HL-60 (cell line): Measurements from ENCODE around the gene IL2RA.

Source experiments
- DNase-seq, 2 experiments: peaks; one replicate each; pipeline ENCODE4 v3.0.0-alpha.2; 2010 to 2020; ENCODE audit warnings: low read depth in 1 of 2, low spot score in 1 of 2
- H3K27ac ChIP-seq: fragments of 250-450 bp; sonication (Bioruptor Pico); replicated peaks from 2 replicates; pipeline ENCODE4 v1.5.1; 2020; ENCODE audit warnings: mild to moderate bottlenecking, moderate library complexity
- H3K27me3 ChIP-seq: fragments of 250-450 bp; sonication (Bioruptor Pico); 2 replicates; pipeline ENCODE4 v1.5.1; 2021; ENCODE audit warnings: mild to moderate bottlenecking, moderate library complexity; ENCODE audit not compliant: insufficient read depth, poor library complexity, severe bottlenecking
- H3K4me3 ChIP-seq: replicated peaks from 2 replicates; pipeline ENCODE4 v1.5.1; 2011; ENCODE audit warnings: mild to moderate bottlenecking, control low read depth, low read length; ENCODE audit not compliant: insufficient read depth
- GABPA ChIP-seq: IDR thresholded peaks from 2 replicates; pipeline ENCODE4 v1.6.1; 2012; ENCODE audit warnings: low read depth
- POLR2AphosphoS5 ChIP-seq: IDR thresholded peaks from 2 replicates; pipeline ENCODE4 v1.6.1; 2012; ENCODE audit warnings: low read depth
- REST ChIP-seq: IDR thresholded peaks from 2 replicates; pipeline ENCODE4 v1.6.1; 2012; ENCODE audit warnings: low read depth; ENCODE audit not compliant: insufficient replicate concordance
- SPI1 ChIP-seq: IDR thresholded peaks from 2 replicates; pipeline ENCODE4 v1.6.1; 2012; ENCODE audit warnings: low read depth, mild to moderate bottlenecking, borderline replicate concordance
- TF ChIP-seq, protein P1 (sequence below): IDR thresholded peaks from one replicate; pipeline ENCODE4 v1.5.1; 2011; ENCODE audit warnings: low read length, control low read depth, inconsistent platforms; ENCODE audit not compliant: insufficient read depth

The IL2RA gene

DNA sequence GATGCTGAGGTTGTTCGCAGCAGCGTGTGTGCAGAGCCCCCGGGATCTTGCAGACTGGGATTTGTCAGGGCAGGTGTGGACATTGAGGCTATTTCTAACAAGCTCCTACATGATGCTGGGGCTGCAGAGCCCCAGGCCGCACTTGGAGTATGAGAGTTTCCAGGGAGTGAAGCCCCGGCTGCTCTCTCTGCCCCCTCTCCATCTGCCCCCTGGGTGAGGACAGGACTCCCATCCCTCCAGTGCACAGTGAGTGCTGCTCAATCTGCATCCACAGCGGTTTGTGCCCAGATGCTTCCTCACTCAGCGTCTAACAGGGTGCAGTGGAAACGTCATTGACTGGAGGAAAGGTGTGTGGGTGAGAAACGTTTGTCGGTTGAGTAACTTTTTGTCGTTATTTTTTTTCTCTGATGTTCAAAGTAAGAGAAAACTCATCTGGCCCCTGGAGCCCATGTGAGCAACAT, 25.3 kb downstream of the IL2RA start:
- Histone ChIP-seq H3K27ac (no peak overlapping the region), H3K27me3 (no peaks in the 10 kb centered on the region), H3K4me3 (no peak overlapping the region)
- DNase-seq, result no peak
- TF ChIP-seq REST, result no peak
- no peak for TF ChIP-seq GABPA
- TF ChIP-seq POLR2AphosphoS5, result no peak
- no peak for TF ChIP-seq SPI1
- TF ChIP-seq, protein P1, sequence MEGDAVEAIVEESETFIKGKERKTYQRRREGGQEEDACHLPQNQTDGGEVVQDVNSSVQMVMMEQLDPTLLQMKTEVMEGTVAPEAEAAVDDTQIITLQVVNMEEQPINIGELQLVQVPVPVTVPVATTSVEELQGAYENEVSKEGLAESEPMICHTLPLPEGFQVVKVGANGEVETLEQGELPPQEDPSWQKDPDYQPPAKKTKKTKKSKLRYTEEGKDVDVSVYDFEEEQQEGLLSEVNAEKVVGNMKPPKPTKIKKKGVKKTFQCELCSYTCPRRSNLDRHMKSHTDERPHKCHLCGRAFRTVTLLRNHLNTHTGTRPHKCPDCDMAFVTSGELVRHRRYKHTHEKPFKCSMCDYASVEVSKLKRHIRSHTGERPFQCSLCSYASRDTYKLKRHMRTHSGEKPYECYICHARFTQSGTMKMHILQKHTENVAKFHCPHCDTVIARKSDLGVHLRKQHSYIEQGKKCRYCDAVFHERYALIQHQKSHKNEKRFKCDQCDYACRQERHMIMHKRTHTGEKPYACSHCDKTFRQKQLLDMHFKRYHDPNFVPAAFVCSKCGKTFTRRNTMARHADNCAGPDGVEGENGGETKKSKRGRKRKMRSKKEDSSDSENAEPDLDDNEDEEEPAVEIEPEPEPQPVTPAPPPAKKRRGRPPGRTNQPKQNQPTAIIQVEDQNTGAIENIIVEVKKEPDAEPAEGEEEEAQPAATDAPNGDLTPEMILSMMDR, result no peak

DNA sequence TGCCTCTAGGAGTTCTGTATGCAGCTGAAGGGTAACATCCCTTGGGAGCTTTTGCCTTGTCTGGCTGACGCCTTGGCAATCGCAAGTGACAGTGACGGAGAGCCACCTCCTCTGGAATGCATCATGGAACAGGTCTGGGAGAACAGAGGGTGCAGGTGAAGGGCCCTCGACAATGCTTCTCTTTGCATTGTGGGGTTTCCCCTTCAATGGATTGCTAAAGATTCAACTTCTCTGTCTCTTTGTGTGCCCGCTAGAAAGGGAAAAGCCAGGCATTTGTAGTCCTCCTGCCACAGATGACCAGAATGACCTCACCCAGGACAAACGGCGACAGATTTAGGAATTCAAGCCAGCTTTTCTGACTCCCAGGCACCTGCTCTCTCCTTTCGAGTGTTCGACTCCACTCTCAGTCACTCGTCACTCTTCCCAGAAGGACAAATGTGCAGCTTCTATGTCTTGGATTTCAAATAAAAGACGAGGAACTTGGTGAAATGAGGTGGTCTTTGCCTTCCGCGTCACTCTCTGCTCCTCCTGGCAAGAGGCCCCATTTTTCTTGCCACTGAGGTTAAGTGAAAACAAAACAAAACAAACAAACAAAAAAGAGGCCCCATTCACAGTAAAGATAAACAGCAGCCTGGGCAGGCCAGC, 26.1 kb downstream of the IL2RA start:
- TF ChIP-seq GABPA, result no peak
- TF ChIP-seq, protein P1, result no peak
- TF ChIP-seq POLR2AphosphoS5, result no peak
- no peak for TF ChIP-seq REST
- TF ChIP-seq SPI1, result no peak
- Histone ChIP-seq H3K27me3 (no peaks in the 10 kb centered on the region), H3K4me3 (no peak overlapping the region), H3K27ac (no peak overlapping the region)
- DNase-seq, result no peak

GRCh38 chr10:6035101-6035834, 26.9 kb downstream of the IL2RA start:
- Histone ChIP-seq H3K27me3 (no peaks in the 10 kb centered on the region), H3K27ac (no peak overlapping the region), H3K4me3 (no peak overlapping the region)
- TF ChIP-seq REST (no peak), GABPA (no peak), SPI1 (no peak), POLR2AphosphoS5 (no peak)
- TF ChIP-seq, protein P1, result no peak
- no peak for DNase-seq
